Measurements from ENCODE around the gene LINC00305. TPM values are rescaled to one million over a fixed set of nuclear protein-coding genes. Genes with fewer than 3 reads are reported as not detected.

LINC00305 gene
- total RNA-seq, result not detected
- polyA plus RNA-seq (ENCODE audit: insufficient read depth in 1 of 8, insufficient read length in 8 of 8, low replicate concordance in 1 of 8), result not detected
- long read RNA-seq, donor 1, result 0 reads
- long read RNA-seq, donor 2, result 0 reads
- long read RNA-seq, donor 3, result 0 reads
- long read RNA-seq, donor 4, result 0 reads
- long read RNA-seq, donor 5, result 0 reads
- long read RNA-seq, donor 6, result 0 reads
- long read RNA-seq, donor 7, result 0 reads
- long read RNA-seq, donor 8, result 0 reads
- long read RNA-seq, donor 9, result 0 reads
- long read RNA-seq, donor 10, result 0 reads
- long read RNA-seq, donor 11, result 0 reads

- no peaks in the 10 kb centered on the region for H3K36me3 ChIP-seq (ENCODE audit: control insufficient read depth, insufficient read depth, low read length)
- H3K4me3 ChIP-seq (ENCODE audit: low read length), result no peak within 1 kb of the TSS
- 88% methylated on average over 3 of the region's 3 CpGs for WGBS (ENCODE audit: insufficient coverage)
- H3K4me1 ChIP-seq (ENCODE audit: control insufficient read depth, insufficient read depth, low read length), result no peaks in the 10 kb centered on the region
- H3K27me3 ChIP-seq (ENCODE audit: control insufficient read depth, insufficient read depth, low read length), result no peaks in the 10 kb centered on the region
- no peaks in the 10 kb centered on the region for H3K9me3 ChIP-seq (replicated peaks; ENCODE audit: control insufficient read depth, low read depth, low read length)
- no peak for DNase-seq
- no peak within 1 kb of the TSS for H3K27ac ChIP-seq (ENCODE audit: low read length)
Observed at GRCh38 chr18:64148988-64149387, at the start of gene LINC00305. LINC00305 (minus strand) TSS chr18:64149088.

GRCh38 chr18:64191069-64191468 lies 42.2 kb upstream of the LINC00305 start:
- H3K27ac ChIP-seq (ENCODE audit: low read length), result no peak overlapping the region

GRCh38 chr18:64185987-64186386 lies 37.1 kb upstream of the LINC00305 start:
- peak; percentile 85 for DNase-seq
- no CpG with 5 or more reads among the region's 3 CpGs for WGBS (ENCODE audit: insufficient coverage)

More at GRCh38 chr18:64191069-64191468, 42.2 kb upstream of the LINC00305 start:
- no peak for DNase-seq
- no peaks in the 10 kb centered on the region for H3K4me1 ChIP-seq (ENCODE audit: control insufficient read depth, insufficient read depth, low read length)
- WGBS (ENCODE audit: insufficient coverage), result no CpG with 5 or more reads among the region's 2 CpGs
- H3K27me3 ChIP-seq (ENCODE audit: control insufficient read depth, insufficient read depth, low read length), result no peaks in the 10 kb centered on the region
- H3K36me3 ChIP-seq (ENCODE audit: control insufficient read depth, insufficient read depth, low read length), result no peaks in the 10 kb centered on the region
- no peaks in the 10 kb centered on the region for H3K9me3 ChIP-seq (replicated peaks; ENCODE audit: control insufficient read depth, low read depth, low read length)
- H3K4me3 ChIP-seq (ENCODE audit: low read length), result no peak overlapping the region

GRCh38 chr18:64183665-64184064 lies 34.8 kb upstream of the LINC00305 start:
- no CpG with 5 or more reads among the region's 3 CpGs for WGBS (ENCODE audit: insufficient coverage)
- Histone ChIP-seq H3K4me1 (ENCODE audit: control insufficient read depth, insufficient read depth, low read length) (peaks cover 4% of the 10 kb centered on the region), H3K27ac (ENCODE audit: low read length) (no peak overlapping the region), H3K36me3 (ENCODE audit: control insufficient read depth, insufficient read depth, low read length) (no peaks in the 10 kb centered on the region), H3K27me3 (ENCODE audit: control insufficient read depth, insufficient read depth, low read length) (no peaks in the 10 kb centered on the region), H3K4me3 (ENCODE audit: low read length) (no peak overlapping the region), H3K9me3 (replicated peaks; ENCODE audit: control insufficient read depth, low read depth, low read length) (no peaks in the 10 kb centered on the region)
- no peak for DNase-seq

More at GRCh38 chr18:64185987-64186386, 37.1 kb upstream of the LINC00305 start:
- Histone ChIP-seq H3K36me3 (ENCODE audit: control insufficient read depth, insufficient read depth, low read length) (no peaks in the 10 kb centered on the region), H3K4me1 (ENCODE audit: control insufficient read depth, insufficient read depth, low read length) (peaks cover 4% of the 10 kb centered on the region), H3K27me3 (ENCODE audit: control insufficient read depth, insufficient read depth, low read length) (no peaks in the 10 kb centered on the region), H3K27ac (ENCODE audit: low read length) (no peak overlapping the region), H3K4me3 (ENCODE audit: low read length) (no peak overlapping the region), H3K9me3 (replicated peaks; ENCODE audit: control insufficient read depth, low read depth, low read length) (no peaks in the 10 kb centered on the region)

GRCh38 chr18:64180617-64181016 lies 31.7 kb upstream of the LINC00305 start:
- no peak for DNase-seq
- no peaks in the 10 kb centered on the region for H3K36me3 ChIP-seq (ENCODE audit: control insufficient read depth, insufficient read depth, low read length)
- no peaks in the 10 kb centered on the region for H3K9me3 ChIP-seq (replicated peaks; ENCODE audit: control insufficient read depth, low read depth, low read length)
- no CpG with 5 or more reads among the region's 1 CpG for WGBS (ENCODE audit: insufficient coverage)
- no peaks in the 10 kb centered on the region for H3K27me3 ChIP-seq (ENCODE audit: control insufficient read depth, insufficient read depth, low read length)
- H3K27ac ChIP-seq (ENCODE audit: low read length), result no peak overlapping the region
- peaks cover 1% of the 10 kb centered on the region for H3K4me1 ChIP-seq (ENCODE audit: control insufficient read depth, insufficient read depth, low read length)
- no peak overlapping the region for H3K4me3 ChIP-seq (ENCODE audit: low read length)

GRCh38 chr18:64180171-64180570 lies 31.3 kb upstream of the LINC00305 start:
- H3K9me3 ChIP-seq (replicated peaks; ENCODE audit: control insufficient read depth, low read depth, low read length), result no peaks in the 10 kb centered on the region
- H3K4me1 ChIP-seq (ENCODE audit: control insufficient read depth, insufficient read depth, low read length), result no peaks in the 10 kb centered on the region
- no peaks in the 10 kb centered on the region for H3K27me3 ChIP-seq (ENCODE audit: control insufficient read depth, insufficient read depth, low read length)
- no peak overlapping the region for H3K27ac ChIP-seq (ENCODE audit: low read length)
- WGBS (ENCODE audit: insufficient coverage), result no CpG with 5 or more reads among the region's 1 CpG
- H3K36me3 ChIP-seq (ENCODE audit: control insufficient read depth, insufficient read depth, low read length), result no peaks in the 10 kb centered on the region
- H3K4me3 ChIP-seq (ENCODE audit: low read length), result no peak overlapping the region
- no peak for DNase-seq

- no peak for DNase-seq
- Histone ChIP-seq H3K27me3 (ENCODE audit: control insufficient read depth, insufficient read depth, low read length) (no peaks in the 10 kb centered on the region), H3K27ac (ENCODE audit: low read length) (no peak overlapping the region), H3K4me1 (ENCODE audit: control insufficient read depth, insufficient read depth, low read length) (no peaks in the 10 kb centered on the region), H3K9me3 (replicated peaks; ENCODE audit: control insufficient read depth, low read depth, low read length) (no peaks in the 10 kb centered on the region), H3K36me3 (ENCODE audit: control insufficient read depth, insufficient read depth, low read length) (no peaks in the 10 kb centered on the region), H3K4me3 (ENCODE audit: low read length) (no peak overlapping the region)
- WGBS (ENCODE audit: insufficient coverage), result 71% methylated on average over 3 of the region's 5 CpGs
Observed at GRCh38 chr18:64179556-64180080, 30.7 kb upstream of the LINC00305 start.

- H3K36me3 ChIP-seq (ENCODE audit: control insufficient read depth, insufficient read depth, low read length), result no peaks in the 10 kb centered on the region
- H3K4me3 ChIP-seq (ENCODE audit: low read length), result no peak overlapping the region
- DNase-seq, result no peak
- no peaks in the 10 kb centered on the region for H3K9me3 ChIP-seq (replicated peaks; ENCODE audit: control insufficient read depth, low read depth, low read length)
- no peaks in the 10 kb centered on the region for H3K4me1 ChIP-seq (ENCODE audit: control insufficient read depth, insufficient read depth, low read length)
- no CpG with 5 or more reads among the region's 5 CpGs for WGBS (ENCODE audit: insufficient coverage)
- no peaks in the 10 kb centered on the region for H3K27me3 ChIP-seq (ENCODE audit: control insufficient read depth, insufficient read depth, low read length)
- H3K27ac ChIP-seq (ENCODE audit: low read length), result no peak overlapping the region
Observed at GRCh38 chr18:64178860-64179259, 30.0 kb upstream of the LINC00305 start.

GRCh38 chr18:64175432-64175831 lies 26.5 kb upstream of the LINC00305 start:
- 59% methylated on average over 4 of the region's 7 CpGs for WGBS (ENCODE audit: insufficient coverage)
- Histone ChIP-seq H3K27me3 (ENCODE audit: control insufficient read depth, insufficient read depth, low read length) (no peaks in the 10 kb centered on the region), H3K9me3 (replicated peaks; ENCODE audit: control insufficient read depth, low read depth, low read length) (no peaks in the 10 kb centered on the region), H3K4me3 (ENCODE audit: low read length) (no peak overlapping the region), H3K36me3 (ENCODE audit: control insufficient read depth, insufficient read depth, low read length) (no peaks in the 10 kb centered on the region), H3K27ac (ENCODE audit: low read length) (no peak overlapping the region), H3K4me1 (ENCODE audit: control insufficient read depth, insufficient read depth, low read length) (no peaks in the 10 kb centered on the region)
- no peak for DNase-seq

- Histone ChIP-seq H3K4me3 (ENCODE audit: low read length) (no peak overlapping the region), H3K4me1 (ENCODE audit: control insufficient read depth, insufficient read depth, low read length) (no peaks in the 10 kb centered on the region), H3K27me3 (ENCODE audit: control insufficient read depth, insufficient read depth, low read length) (no peaks in the 10 kb centered on the region), H3K27ac (ENCODE audit: low read length) (no peak overlapping the region), H3K36me3 (ENCODE audit: control insufficient read depth, insufficient read depth, low read length) (no peaks in the 10 kb centered on the region), H3K9me3 (replicated peaks; ENCODE audit: control insufficient read depth, low read depth, low read length) (no peaks in the 10 kb centered on the region)
- no peak for DNase-seq
- no CpG with 5 or more reads among the region's 1 CpG for WGBS (ENCODE audit: insufficient coverage)
Observed at GRCh38 chr18:64171576-64171975, 22.7 kb upstream of the LINC00305 start.

All from muscle of leg (tissue), 16 donors.